ENCODE results near the gene PHTF2. TPM values are rescaled to one million over a fixed set of nuclear protein-coding genes. Genes with fewer than 3 reads are reported as not detected.

The PHTF2 gene
- total and polyA plus RNA-seq, 3 donors from 2014 or later = 13.9 to 35.3 (median 26.6) TPM

GRCh38 chr7:77985232-77985973, 186.8 kb downstream of the PHTF2 start:
- no peak for DNase-seq
- Histone ChIP-seq H3K36me3 (ENCODE audit: low read depth, missing control alignments) (no peaks in the 10 kb centered on the region), H3K4me3 (no peak overlapping the region), H3K27me3 (no peaks in the 10 kb centered on the region), H3K9me3 (no peaks in the 10 kb centered on the region), H3K4me1 (no peaks in the 10 kb centered on the region), H3K27ac (no peak overlapping the region)
- 41 to 62% methylated on average over 12 of the region's 12 CpGs for WGBS, 2 donors
- intact Hi-C loops (cut with DNase I; ENCODE audit: low total_unique reads) = no loop called here
- TF ChIP-seq POLR2A (IDR thresholded peaks at IDR 0.05) = no peak
- TF ChIP-seq CTCF (IDR thresholded peaks at IDR 0.05) = no peak

GRCh38 chr7:77985974-77986339, 187.4 kb downstream of the PHTF2 start:
- Histone ChIP-seq H3K4me3 (no peak overlapping the region), H3K27ac (no peak overlapping the region), H3K36me3 (ENCODE audit: low read depth, missing control alignments) (no peaks in the 10 kb centered on the region), H3K9me3 (no peaks in the 10 kb centered on the region), H3K4me1 (no peaks in the 10 kb centered on the region), H3K27me3 (no peaks in the 10 kb centered on the region)
- no peak for TF ChIP-seq CTCF (IDR thresholded peaks at IDR 0.05)
- TF ChIP-seq POLR2A (IDR thresholded peaks at IDR 0.05) = no peak
- no peak for DNase-seq
- WGBS, 2 donors = 66 to 83% methylated on average over 3 of the region's 3 CpGs
- intact Hi-C loops (cut with DNase I; ENCODE audit: low total_unique reads) = no loop called here

- intact Hi-C loops (cut with DNase I; ENCODE audit: low total_unique reads) = no loop called here
- Histone ChIP-seq H3K36me3 (ENCODE audit: low read depth, missing control alignments) (no peaks in the 10 kb centered on the region), H3K27me3 (no peaks in the 10 kb centered on the region), H3K27ac (no peak overlapping the region), H3K4me1 (no peaks in the 10 kb centered on the region), H3K4me3 (no peak overlapping the region), H3K9me3 (no peaks in the 10 kb centered on the region)
- no peak for DNase-seq
- WGBS, 2 donors = 82 to 85% methylated on average over 6 of the region's 6 CpGs
- no peak for TF ChIP-seq CTCF (IDR thresholded peaks at IDR 0.05)
- TF ChIP-seq POLR2A (IDR thresholded peaks at IDR 0.05) = no peak
These were observed 191.5 kb downstream of the PHTF2 start for GRCh38 chr7:77989981-77990566.

- no peaks in the 10 kb centered on the region for H3K4me1 ChIP-seq
- TF ChIP-seq POLR2A (IDR thresholded peaks at IDR 0.05) (no peak), CTCF (IDR thresholded peaks at IDR 0.05) (no peak)
- DNase-seq = no peak
- H3K27ac ChIP-seq = no peak overlapping the region
- intact Hi-C loops (cut with DNase I; ENCODE audit: low total_unique reads) = no loop called here
- no peaks in the 10 kb centered on the region for H3K9me3 ChIP-seq
- no peak overlapping the region for H3K4me3 ChIP-seq
- H3K36me3 ChIP-seq (ENCODE audit: low read depth, missing control alignments) = no peaks in the 10 kb centered on the region
- 80 to 86% methylated on average over 4 of the region's 4 CpGs for WGBS, 2 donors
- no peaks in the 10 kb centered on the region for H3K27me3 ChIP-seq
These were observed 193.1 kb downstream of the PHTF2 start for GRCh38 chr7:77991656-77992055.

- intact Hi-C loops (cut with DNase I; ENCODE audit: low total_unique reads) = no loop called here
- H3K9me3 ChIP-seq = no peaks in the 10 kb centered on the region
These were observed 195.3 kb downstream of the PHTF2 start for GRCh38 chr7:77993838-77994237.

More at GRCh38 chr7:77993838-77994237, 195.3 kb downstream of the PHTF2 start:
- no peak overlapping the region for H3K27ac ChIP-seq
- no peaks in the 10 kb centered on the region for H3K4me1 ChIP-seq
- no peak overlapping the region for H3K4me3 ChIP-seq
- no peaks in the 10 kb centered on the region for H3K27me3 ChIP-seq
- no peak for DNase-seq
- WGBS, 2 donors = 90 to 98% methylated on average over 3 of the region's 3 CpGs
- TF ChIP-seq CTCF (IDR thresholded peaks at IDR 0.05) = no peak
- TF ChIP-seq POLR2A (IDR thresholded peaks at IDR 0.05) = no peak
- no peaks in the 10 kb centered on the region for H3K36me3 ChIP-seq (ENCODE audit: low read depth, missing control alignments)

Data from testis (tissue), 3 donors.